ENCODE results near the gene ARHGAP31. TPM values are rescaled to one million over a fixed set of nuclear protein-coding genes. Genes with fewer than 3 reads are reported as not detected.

ARHGAP31 gene
- total and polyA plus RNA-seq, 2 donors (not counting 1 experiment from before 2014, with no cell fraction given) = 3.5 to 8.1 TPM

DNA sequence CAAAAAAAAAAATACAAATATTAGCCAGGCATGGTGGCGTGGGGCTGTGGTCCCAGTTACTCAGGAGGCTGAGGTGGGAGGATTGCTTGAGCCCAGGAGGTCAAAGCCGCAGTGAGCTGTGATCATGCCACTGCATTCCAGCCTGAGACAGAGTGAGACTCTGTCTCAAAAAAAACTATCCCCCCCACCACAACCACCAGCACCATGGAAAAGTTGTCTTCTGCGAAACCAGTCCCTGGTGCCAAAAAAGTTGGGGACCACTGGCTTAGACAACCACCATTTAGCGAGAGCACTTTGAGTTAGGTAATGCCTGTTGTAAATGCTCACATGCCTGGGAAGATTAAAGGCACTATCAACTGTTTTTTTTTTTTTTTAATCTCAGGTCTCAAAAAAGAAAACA lies 15.4 kb downstream of the ARHGAP31 start:
- Histone ChIP-seq H3K4me1 (ENCODE audit: control insufficient read depth, extremely low read depth, insufficient read depth, low read length) (peaks cover 22% of the 10 kb centered on the region), H4K20me1 (ENCODE audit: control insufficient read depth, extremely low read depth, insufficient read depth, low read length) (no peaks in the 10 kb centered on the region), H3K9me3 (ENCODE audit: control insufficient read depth, insufficient read depth, low read depth, low read length) (no peaks in the 10 kb centered on the region), H3K4me3 (replicated peaks in 1 of 4; ENCODE audit: control extremely low read depth in 1 of 4, insufficient read depth in 1 of 4, low read depth in 3 of 4, low read length in 4 of 4) (no peak overlapping the region), H3K27me3 (ENCODE audit: control insufficient read depth, insufficient read depth, low read length) (no peaks in the 10 kb centered on the region), H2AFZ (ENCODE audit: low read length) (no peak overlapping the region), H3K27ac (ENCODE audit: insufficient read depth, low read length) (no peak overlapping the region), H3K4me2 (ENCODE audit: extremely low read depth, insufficient read depth, low read length) (no peak overlapping the region), H3K36me3 (ENCODE audit: control insufficient read depth, insufficient read depth, low read length) (no peaks in the 10 kb centered on the region), H3K79me2 (ENCODE audit: control insufficient read depth, insufficient read depth, low read length) (no peaks in the 10 kb centered on the region), H3K9ac (ENCODE audit: insufficient read depth, low read length) (no peak overlapping the region)
- peak in 1 of 2 donors; percentile 75 for DNase-seq (ENCODE audit: low read depth in 2 of 2)
- TF ChIP-seq EZH2 (IDR thresholded peaks at IDR 0.05; ENCODE audit: low read length, missing control alignments) = no peak
- TF ChIP-seq, protein P1, sequence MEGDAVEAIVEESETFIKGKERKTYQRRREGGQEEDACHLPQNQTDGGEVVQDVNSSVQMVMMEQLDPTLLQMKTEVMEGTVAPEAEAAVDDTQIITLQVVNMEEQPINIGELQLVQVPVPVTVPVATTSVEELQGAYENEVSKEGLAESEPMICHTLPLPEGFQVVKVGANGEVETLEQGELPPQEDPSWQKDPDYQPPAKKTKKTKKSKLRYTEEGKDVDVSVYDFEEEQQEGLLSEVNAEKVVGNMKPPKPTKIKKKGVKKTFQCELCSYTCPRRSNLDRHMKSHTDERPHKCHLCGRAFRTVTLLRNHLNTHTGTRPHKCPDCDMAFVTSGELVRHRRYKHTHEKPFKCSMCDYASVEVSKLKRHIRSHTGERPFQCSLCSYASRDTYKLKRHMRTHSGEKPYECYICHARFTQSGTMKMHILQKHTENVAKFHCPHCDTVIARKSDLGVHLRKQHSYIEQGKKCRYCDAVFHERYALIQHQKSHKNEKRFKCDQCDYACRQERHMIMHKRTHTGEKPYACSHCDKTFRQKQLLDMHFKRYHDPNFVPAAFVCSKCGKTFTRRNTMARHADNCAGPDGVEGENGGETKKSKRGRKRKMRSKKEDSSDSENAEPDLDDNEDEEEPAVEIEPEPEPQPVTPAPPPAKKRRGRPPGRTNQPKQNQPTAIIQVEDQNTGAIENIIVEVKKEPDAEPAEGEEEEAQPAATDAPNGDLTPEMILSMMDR (conservative IDR thresholded peaks at IDR 0.05 in 1 of 2, IDR thresholded peaks at IDR 0.05 in 1 of 2; ENCODE audit: low read depth in 1 of 2, low read length in 2 of 2) = no peak

DNA sequence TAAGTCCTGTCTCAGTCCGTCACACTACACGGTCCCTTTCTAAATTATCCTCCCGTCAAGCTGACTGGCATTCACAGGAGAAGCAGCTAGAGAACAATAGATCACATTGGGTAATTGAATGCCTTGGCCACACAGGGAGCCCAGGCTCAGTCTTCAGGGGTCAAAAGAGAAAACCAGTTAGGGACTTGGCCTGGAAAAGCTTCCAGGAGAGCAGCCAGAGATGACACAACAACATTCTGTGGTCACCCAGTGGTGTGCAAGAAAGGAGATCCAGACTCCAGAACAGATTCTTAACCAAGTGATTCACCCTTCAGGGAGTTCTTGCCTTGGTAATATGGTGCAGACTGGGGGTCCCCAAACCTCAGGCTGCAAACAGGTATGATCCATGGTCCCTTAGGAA lies 15.9 kb downstream of the ARHGAP31 start:
- H3K9ac ChIP-seq (ENCODE audit: insufficient read depth, low read length) = no peak overlapping the region
- peak; percentile 91 to 99 for DNase-seq (ENCODE audit: low read depth in 2 of 2)
- no peaks in the 10 kb centered on the region for H3K9me3 ChIP-seq (ENCODE audit: control insufficient read depth, insufficient read depth, low read depth, low read length)
- H3K79me2 ChIP-seq (ENCODE audit: control insufficient read depth, insufficient read depth, low read length) = no peaks in the 10 kb centered on the region
- H3K27ac ChIP-seq (ENCODE audit: insufficient read depth, low read length) = no peak overlapping the region
- peaks cover 22% of the 10 kb centered on the region for H3K4me1 ChIP-seq (ENCODE audit: control insufficient read depth, extremely low read depth, insufficient read depth, low read length)
- H3K4me2 ChIP-seq (ENCODE audit: extremely low read depth, insufficient read depth, low read length) = no peak overlapping the region
- H4K20me1 ChIP-seq (ENCODE audit: control insufficient read depth, extremely low read depth, insufficient read depth, low read length) = no peaks in the 10 kb centered on the region
- no peak overlapping the region for H3K4me3 ChIP-seq (replicated peaks in 1 of 4; ENCODE audit: control extremely low read depth in 1 of 4, insufficient read depth in 1 of 4, low read depth in 3 of 4, low read length in 4 of 4)
- no peak overlapping the region for H2AFZ ChIP-seq (ENCODE audit: low read length)
- no peaks in the 10 kb centered on the region for H3K36me3 ChIP-seq (ENCODE audit: control insufficient read depth, insufficient read depth, low read length)
- TF ChIP-seq, protein P1 (conservative IDR thresholded peaks at IDR 0.05 in 1 of 2, IDR thresholded peaks at IDR 0.05 in 1 of 2; ENCODE audit: low read depth in 1 of 2, low read length in 2 of 2) = no peak
- TF ChIP-seq EZH2 (IDR thresholded peaks at IDR 0.05; ENCODE audit: low read length, missing control alignments) = no peak
- no peaks in the 10 kb centered on the region for H3K27me3 ChIP-seq (ENCODE audit: control insufficient read depth, insufficient read depth, low read length)

DNA sequence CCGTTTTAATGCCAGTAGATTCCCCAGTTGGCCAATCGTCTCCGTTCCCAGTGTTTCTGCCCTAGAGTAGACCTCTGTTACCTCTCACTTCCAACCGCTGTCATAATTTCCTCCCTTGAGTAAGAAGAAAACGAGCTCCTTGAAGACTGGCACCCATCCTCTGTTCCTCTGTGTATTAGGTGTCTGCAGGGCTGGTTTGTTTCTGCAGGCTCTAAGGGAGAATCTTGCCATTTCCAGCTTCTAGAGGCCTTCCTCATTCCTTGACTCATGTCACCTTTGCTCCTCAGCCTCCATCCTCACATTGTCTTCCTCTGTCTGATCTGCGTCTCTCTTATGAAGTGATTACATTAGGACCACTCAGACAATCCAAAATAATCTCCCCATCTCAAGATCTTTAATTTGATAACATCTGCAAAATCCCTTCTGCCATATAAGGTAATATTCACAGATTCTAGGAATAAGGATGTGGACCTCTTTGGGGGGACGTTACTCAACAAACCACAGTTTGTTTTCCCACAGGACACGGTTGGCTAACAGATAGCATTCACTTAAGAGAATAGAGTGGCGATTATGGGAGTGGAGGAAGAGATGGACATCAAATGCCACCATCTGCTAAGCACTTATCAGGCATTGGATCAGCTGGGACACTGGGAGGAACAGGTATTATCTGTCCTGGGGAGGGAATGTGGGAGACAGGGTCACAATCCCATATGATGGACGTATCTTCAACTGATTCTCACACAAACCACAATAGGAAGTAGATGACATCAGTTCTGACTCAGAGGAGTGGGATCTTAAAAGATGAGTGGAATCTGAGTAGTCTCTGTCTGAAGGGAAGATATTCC lies 17.1 kb downstream of the ARHGAP31 start:
- TF ChIP-seq, protein P1 (conservative IDR thresholded peaks at IDR 0.05 in 1 of 2, IDR thresholded peaks at IDR 0.05 in 1 of 2; ENCODE audit: low read depth in 1 of 2, low read length in 2 of 2) = no peak
- no peak for TF ChIP-seq EZH2 (IDR thresholded peaks at IDR 0.05; ENCODE audit: low read length, missing control alignments)
- H3K27ac ChIP-seq (ENCODE audit: insufficient read depth, low read length) = no peak overlapping the region
- H3K36me3 ChIP-seq (ENCODE audit: control insufficient read depth, insufficient read depth, low read length) = no peaks in the 10 kb centered on the region
- peak overlapping the region; percentile 41 for H3K4me2 ChIP-seq (ENCODE audit: extremely low read depth, insufficient read depth, low read length)
- H3K4me1 ChIP-seq (ENCODE audit: control insufficient read depth, extremely low read depth, insufficient read depth, low read length) = peaks cover 22% of the 10 kb centered on the region
- no peaks in the 10 kb centered on the region for H3K27me3 ChIP-seq (ENCODE audit: control insufficient read depth, insufficient read depth, low read length)
- H3K9me3 ChIP-seq (ENCODE audit: control insufficient read depth, insufficient read depth, low read depth, low read length) = no peaks in the 10 kb centered on the region
- H3K79me2 ChIP-seq (ENCODE audit: control insufficient read depth, insufficient read depth, low read length) = no peaks in the 10 kb centered on the region
- no peak overlapping the region for H3K9ac ChIP-seq (ENCODE audit: insufficient read depth, low read length)
- no peak overlapping the region for H2AFZ ChIP-seq (ENCODE audit: low read length)
- H4K20me1 ChIP-seq (ENCODE audit: control insufficient read depth, extremely low read depth, insufficient read depth, low read length) = no peaks in the 10 kb centered on the region
- DNase-seq (ENCODE audit: low read depth in 2 of 2) = peak; percentile 55 to 93
- no peak overlapping the region for H3K4me3 ChIP-seq (replicated peaks in 1 of 4; ENCODE audit: control extremely low read depth in 1 of 4, insufficient read depth in 1 of 4, low read depth in 3 of 4, low read length in 4 of 4)
